Mesothelial cell of epicardium (in vitro differentiated cells): ENCODE data around the gene TGDS. TPM values are rescaled to one million over a fixed set of nuclear protein-coding genes. Genes with fewer than 3 reads are reported as not detected.

Experiments
- DNase-seq, 2 experiments: peaks; one replicate each; pipeline ENCODE4 v3.0.0; 2021; ENCODE audit warnings: low spot score in 2 of 2; ENCODE audit not compliant: unreplicated experiment in 2 of 2
- H3K27ac Mint-ChIP-seq: 2 replicates; pipeline ENCODE4 v1.8.0; 2021; ENCODE audit warnings: mixed read lengths
- H3K27me3 Mint-ChIP-seq: 2 replicates; pipeline ENCODE4 v1.8.0; 2021; ENCODE audit warnings: low read depth, mixed read lengths
- H3K36me3 Mint-ChIP-seq: 2 replicates; pipeline ENCODE4 v1.8.0; 2021; ENCODE audit warnings: mixed read lengths
- H3K4me1 Mint-ChIP-seq: 2 replicates; pipeline ENCODE4 v1.8.0; 2021; ENCODE audit warnings: mixed read lengths
- H3K4me3 Mint-ChIP-seq: 2 replicates; pipeline ENCODE4 v1.8.0; 2021; ENCODE audit warnings: mild to moderate bottlenecking, moderate library complexity, mixed read lengths
- H3K9me3 Mint-ChIP-seq: 2 replicates; pipeline ENCODE4 v1.8.0; 2021; ENCODE audit warnings: mixed read lengths
- total RNA-seq: library from RNA; stranded (reverse); gene quantifications from 3 replicates; pipeline ENCODE4 v1.2.1, GENCODE V29; 2021
- TF ChIP-seq, protein P1 (sequence below): fragments of 200-600 bp; sonication (generic); IDR thresholded peaks from one replicate; pipeline ENCODE4 v1.5.0; 2021; ENCODE audit warnings: antibody characterized with exemption; ENCODE audit not compliant: unreplicated experiment

TGDS gene
- total RNA-seq, 1 donor from 2014 or later, result 9.1 TPM

DNA sequence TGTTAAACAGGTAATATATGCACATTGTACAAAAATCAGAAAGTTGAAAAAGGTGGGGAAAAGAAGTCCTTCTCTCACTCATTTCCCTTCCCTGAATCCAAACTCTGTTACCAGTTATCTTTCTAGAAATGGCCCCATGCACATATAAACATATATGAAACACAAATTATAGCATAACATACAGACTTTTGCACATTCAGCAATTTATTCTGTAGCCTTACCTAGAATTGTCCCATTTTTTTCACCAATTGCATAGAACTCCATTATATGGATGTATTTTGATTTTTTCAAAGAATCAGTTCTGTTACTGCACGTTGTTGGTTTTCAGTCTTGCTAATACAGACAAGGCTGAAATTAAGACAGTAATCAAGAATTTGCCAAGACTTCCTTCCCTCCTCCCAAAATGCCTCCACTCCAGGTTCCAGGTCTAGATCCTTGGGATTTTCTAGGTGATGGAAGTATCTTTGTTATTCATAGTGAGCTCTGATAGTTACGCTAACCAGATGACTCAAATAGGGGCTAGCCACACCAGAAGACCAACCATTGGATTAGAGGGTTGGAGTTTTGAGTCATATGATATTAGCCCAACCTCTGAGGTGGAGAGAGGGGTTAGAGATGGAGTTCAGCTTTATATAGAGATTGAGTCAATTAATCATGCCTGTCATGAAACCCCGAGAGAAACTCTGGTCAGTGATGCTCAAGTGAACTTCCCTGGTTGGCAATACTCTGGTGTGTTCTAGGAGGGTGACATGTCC is 36.5 kb upstream of the TGDS start:
- Mint-ChIP-seq H3K27me3 (no peaks in the 10 kb centered on the region), H3K36me3 (peaks cover 33% of the 10 kb centered on the region), H3K4me3 (no peak overlapping the region), H3K9me3 (peaks cover 19% of the 10 kb centered on the region), H3K27ac (no peak overlapping the region), H3K4me1 (peaks cover 6% of the 10 kb centered on the region)
- DNase-seq, result no peak
- TF ChIP-seq, protein P1, sequence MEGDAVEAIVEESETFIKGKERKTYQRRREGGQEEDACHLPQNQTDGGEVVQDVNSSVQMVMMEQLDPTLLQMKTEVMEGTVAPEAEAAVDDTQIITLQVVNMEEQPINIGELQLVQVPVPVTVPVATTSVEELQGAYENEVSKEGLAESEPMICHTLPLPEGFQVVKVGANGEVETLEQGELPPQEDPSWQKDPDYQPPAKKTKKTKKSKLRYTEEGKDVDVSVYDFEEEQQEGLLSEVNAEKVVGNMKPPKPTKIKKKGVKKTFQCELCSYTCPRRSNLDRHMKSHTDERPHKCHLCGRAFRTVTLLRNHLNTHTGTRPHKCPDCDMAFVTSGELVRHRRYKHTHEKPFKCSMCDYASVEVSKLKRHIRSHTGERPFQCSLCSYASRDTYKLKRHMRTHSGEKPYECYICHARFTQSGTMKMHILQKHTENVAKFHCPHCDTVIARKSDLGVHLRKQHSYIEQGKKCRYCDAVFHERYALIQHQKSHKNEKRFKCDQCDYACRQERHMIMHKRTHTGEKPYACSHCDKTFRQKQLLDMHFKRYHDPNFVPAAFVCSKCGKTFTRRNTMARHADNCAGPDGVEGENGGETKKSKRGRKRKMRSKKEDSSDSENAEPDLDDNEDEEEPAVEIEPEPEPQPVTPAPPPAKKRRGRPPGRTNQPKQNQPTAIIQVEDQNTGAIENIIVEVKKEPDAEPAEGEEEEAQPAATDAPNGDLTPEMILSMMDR, result no peak

DNA sequence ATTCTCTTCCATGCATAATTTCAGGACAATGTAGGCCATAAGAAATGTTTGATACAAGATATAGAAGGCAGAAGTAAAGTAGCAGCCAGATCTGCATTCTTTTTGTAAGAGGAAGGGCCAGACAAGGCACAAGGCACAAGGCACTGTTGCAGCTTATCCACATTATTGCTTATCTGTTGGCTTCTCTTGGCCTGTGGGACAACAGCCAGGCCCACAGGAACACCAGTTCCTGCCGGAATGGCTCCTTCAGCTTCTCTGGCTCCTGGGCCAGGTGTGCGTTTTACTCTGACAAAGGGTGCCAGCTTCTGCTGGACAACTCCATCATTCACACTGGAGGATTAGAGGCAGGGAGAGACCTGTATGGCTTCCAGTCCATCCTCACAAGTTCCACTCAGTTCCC is 34.9 kb upstream of the TGDS start:
- Mint-ChIP-seq H3K4me3 (no peak overlapping the region), H3K4me1 (peaks cover 6% of the 10 kb centered on the region), H3K27ac (no peak overlapping the region), H3K36me3 (peaks cover 34% of the 10 kb centered on the region), H3K9me3 (peaks cover 6% of the 10 kb centered on the region), H3K27me3 (no peaks in the 10 kb centered on the region)
- TF ChIP-seq, protein P1, result no peak
- no peak for DNase-seq

DNA sequence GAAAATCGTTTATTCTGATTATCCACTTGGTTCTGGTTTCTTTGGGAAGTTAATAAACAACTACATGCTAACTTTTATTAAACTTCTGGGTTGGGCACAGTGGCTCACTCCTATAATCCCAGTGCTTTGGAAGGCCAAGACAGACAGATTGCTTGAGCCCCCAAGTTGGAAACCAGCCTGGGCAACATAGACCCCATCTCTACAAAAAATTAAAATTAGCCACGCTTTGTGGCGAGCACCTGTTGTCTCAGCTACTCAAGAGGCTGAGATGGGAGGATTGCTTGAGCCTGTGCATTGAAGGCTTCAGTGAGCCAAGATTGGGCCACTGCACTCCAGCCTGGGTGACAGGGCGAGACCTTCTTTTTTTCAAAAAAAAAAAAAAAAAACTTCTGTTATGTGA is 27.4 kb upstream of the TGDS start:
- TF ChIP-seq, protein P1, result no peak
- no peak overlapping the region for H3K4me3 Mint-ChIP-seq
- H3K36me3 Mint-ChIP-seq, result peaks cover 14% of the 10 kb centered on the region
- H3K27ac Mint-ChIP-seq, result no peak overlapping the region
- DNase-seq, result no peak
- H3K27me3 Mint-ChIP-seq, result no peaks in the 10 kb centered on the region
- no peaks in the 10 kb centered on the region for H3K4me1 Mint-ChIP-seq
- no peaks in the 10 kb centered on the region for H3K9me3 Mint-ChIP-seq

DNA sequence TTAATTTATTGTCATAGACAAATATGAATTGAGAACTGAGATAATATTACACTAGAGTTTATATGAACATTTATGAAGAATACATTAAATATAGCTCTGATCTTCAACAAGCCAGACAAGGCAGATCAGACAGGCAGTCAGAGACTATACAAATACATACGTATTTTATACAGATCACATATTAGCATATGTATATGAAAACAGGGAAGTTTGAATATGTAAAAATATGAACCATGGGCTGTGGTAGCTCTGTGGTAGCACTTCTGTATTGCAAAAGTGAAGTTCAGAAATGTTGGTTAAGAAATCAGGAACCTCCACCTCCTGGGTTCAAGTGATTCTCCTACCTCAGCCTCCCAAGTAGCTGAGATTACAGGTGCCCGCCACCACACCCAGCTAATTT is 26.4 kb upstream of the TGDS start:
- no peak for DNase-seq
- no peak overlapping the region for H3K27ac Mint-ChIP-seq
- H3K27me3 Mint-ChIP-seq, result no peaks in the 10 kb centered on the region
- H3K9me3 Mint-ChIP-seq, result no peaks in the 10 kb centered on the region
- H3K36me3 Mint-ChIP-seq, result peaks cover 14% of the 10 kb centered on the region
- TF ChIP-seq, protein P1, result no peak
- H3K4me1 Mint-ChIP-seq, result peaks cover under 1% of the 10 kb centered on the region
- no peak overlapping the region for H3K4me3 Mint-ChIP-seq

DNA sequence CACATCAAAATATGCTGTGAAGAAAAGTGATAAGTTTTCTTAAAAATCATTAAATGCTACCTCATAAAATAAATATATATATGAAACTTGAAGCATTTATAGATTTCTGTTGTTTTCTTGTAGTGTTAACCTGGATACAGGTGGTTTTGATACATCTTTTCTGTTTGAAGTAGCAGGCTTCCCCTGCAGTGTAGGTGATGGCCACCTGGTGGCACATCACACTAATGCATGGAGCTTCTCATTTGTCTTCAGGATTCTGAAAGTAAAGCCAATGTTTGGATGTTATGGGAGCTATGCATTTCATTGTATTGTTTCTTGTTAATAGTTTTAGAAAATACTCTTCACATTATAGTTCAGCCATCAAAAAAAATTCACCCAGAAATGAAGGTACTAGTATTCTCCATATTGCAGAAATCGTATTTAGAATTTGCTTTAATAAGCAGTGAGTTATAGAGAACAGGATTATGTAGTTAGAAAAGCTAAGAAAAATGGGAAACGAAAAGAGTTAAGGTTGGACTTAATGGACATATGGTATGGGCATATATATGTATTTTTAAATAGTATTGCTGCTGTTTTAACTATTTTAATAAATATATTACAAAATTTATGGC is 24.4 kb upstream of the TGDS start:
- TF ChIP-seq, protein P1, result peak; percentile 82
- DNase-seq, result no peak

More for the DNA sequence above, 24.4 kb upstream of the TGDS start:
- Mint-ChIP-seq H3K9me3 (no peaks in the 10 kb centered on the region), H3K4me1 (peaks cover 2% of the 10 kb centered on the region), H3K36me3 (peaks cover 11% of the 10 kb centered on the region), H3K4me3 (no peak overlapping the region), H3K27ac (no peak overlapping the region), H3K27me3 (no peaks in the 10 kb centered on the region)
